ENCODE data around the gene SLC1A2.

Gene SLC1A2

GRCh38 chr11:35348898-35349687, 70.3 kb downstream of the SLC1A2 start:
- DNase-seq (ENCODE audit: low spot score), result no peak

DNA sequence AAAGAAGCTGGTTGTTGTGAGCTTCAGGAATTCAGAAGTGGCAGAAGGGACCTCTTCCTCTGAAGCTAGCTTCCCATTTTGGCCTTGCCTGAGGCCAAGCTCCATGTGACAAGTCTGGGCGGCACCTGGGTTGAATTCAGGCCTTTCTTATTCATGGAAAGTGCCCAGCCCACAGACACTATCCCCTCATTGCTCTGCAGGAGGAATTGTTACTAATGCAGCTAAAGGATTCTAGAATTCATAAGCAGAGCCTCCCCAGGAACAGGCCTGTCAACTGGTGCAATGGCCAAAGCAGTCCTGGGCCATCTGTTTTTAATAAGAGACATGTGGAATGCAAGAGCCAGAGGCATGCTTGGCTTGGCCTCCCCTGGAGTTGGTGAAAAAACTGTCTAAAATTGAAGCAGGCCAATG, 71.4 kb downstream of the SLC1A2 start:
- DNase-seq (ENCODE audit: low spot score), result no peak

DNA sequence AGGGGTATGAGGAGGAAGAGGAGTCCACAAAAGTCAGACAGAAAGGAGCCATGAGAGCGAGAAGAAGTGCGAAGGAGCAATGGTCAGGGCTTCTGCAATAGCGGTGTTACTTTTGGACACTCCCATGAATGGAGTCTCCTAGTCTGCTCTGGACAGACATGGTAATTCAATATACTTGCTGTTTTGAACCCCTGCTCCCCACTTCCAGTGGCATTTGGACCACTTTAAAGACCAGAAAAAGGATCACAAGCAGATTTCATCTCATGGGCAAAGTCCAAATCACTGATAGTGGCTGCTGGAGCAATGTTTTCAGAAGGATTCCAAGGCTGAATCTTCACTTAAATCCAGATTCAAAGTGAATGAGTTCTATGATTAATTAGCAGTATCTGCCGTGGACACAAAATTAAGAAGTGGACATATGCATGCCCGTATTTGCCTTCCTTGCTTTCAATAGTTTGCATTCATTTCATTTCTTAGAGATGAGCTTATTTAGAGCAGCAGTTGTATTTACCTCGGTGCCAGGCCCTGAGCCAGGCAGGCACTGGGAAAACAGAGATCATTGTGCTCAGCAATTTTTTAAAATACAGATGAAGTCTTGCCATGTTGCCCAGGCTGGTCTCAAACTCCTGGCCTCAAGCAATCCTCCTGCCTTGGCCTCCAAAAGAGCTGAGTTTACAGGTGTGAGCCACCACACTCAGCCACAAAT, 72.0 kb downstream of the SLC1A2 start:
- DNase-seq (ENCODE audit: low spot score), result no peak

GRCh38 chr11:35346472-35347156, 72.7 kb downstream of the SLC1A2 start:
- no peak for DNase-seq (ENCODE audit: low spot score)

DNA sequence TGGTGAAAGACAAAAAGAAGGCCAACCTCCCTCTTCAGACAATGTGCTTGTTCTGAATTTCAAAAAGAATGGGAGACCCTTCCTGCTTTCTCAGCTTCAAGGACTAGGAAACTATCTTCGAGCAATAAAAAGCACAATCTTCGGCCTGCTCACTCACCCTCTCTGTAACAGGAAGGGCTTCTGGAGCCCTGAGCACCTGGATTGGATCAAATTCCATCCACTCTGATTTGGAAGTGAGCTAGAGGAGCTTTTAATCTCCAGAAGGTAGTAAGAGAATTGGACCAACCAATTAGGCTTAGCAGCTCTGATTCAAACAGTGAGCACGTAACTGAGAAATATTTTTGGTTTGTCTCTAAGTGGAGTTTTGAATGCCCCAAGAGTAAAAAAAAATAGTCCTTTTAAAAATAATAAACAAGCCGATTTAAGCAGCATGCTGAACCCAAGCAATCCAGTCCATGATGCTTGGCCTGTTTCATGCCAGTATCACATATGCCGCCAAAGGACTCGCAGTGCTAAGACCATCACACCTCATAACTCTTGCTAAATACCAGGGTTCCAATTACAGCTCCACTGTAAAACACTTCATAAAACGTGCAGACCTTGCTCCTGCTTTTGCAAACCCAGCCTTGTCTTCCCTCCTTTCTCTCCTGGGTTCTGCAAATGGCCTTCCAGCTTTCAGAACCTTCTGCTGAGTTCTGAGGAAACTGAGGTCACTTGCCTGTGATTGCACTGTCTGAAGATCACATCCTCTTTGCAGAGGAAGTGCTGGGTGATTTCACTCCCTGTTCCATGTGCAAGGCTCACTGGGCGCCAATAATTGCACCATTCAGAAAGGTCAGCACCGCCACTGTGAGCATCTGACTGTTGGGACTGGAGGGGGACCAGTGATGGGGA, 74.4 kb downstream of the SLC1A2 start:
- DNase-seq (ENCODE audit: low spot score), result no peak

GRCh38 chr11:35343033-35343598, 76.2 kb downstream of the SLC1A2 start:
- peak; percentile 67 for DNase-seq (ENCODE audit: low spot score)

- DNase-seq (ENCODE audit: low spot score), result no peak
Measured at GRCh38 chr11:35340715-35341114, 78.6 kb downstream of the SLC1A2 start.

- no peak for DNase-seq (ENCODE audit: low spot score)
Measured at GRCh38 chr11:35340071-35340470, 79.3 kb downstream of the SLC1A2 start.

- DNase-seq (ENCODE audit: low spot score), result no peak
Measured at GRCh38 chr11:35338921-35339320, 80.4 kb downstream of the SLC1A2 start.

DNA sequence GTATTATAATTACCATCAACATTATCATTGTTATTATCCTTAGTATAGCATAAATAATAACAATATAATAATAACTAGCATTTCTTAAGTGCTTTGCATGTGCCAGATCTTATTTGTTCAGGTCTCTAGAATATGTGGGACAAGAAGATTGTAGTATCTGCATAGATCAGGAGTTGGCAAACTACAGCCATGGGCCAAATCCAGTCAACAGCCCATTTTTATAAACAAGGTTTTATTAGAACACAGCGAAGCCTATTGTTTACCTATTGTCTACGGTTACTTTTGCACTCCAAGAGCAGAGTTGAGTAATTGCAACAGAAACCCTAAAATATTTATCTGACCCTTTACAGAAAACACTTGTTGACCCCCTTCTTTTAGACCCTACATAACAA, 81.4 kb downstream of the SLC1A2 start:
- DNase-seq (ENCODE audit: low spot score), result no peak

- DNase-seq (ENCODE audit: low spot score), result peak; percentile 74
Measured at GRCh38 chr11:35337136-35337913, 82.0 kb downstream of the SLC1A2 start.

DNA sequence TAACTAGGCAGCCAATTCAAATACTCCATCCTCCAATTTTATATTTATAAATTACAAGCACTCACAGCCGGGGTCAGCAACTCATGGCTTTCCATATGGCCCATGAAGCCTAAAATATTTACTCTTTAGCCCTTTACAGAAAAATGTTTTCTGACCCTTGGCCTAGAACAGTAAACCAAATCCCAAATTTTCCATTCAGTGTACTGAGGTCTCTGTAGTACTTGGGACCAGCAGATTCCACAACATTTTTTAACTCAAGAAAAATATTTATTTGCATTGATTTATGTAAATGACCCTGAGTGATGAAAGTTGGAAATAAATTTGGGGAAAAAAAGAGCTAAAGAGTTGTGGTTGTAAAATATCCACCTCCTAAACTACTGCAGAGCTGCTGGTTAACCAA, 82.6 kb downstream of the SLC1A2 start:
- no peak for DNase-seq (ENCODE audit: low spot score)

DNA sequence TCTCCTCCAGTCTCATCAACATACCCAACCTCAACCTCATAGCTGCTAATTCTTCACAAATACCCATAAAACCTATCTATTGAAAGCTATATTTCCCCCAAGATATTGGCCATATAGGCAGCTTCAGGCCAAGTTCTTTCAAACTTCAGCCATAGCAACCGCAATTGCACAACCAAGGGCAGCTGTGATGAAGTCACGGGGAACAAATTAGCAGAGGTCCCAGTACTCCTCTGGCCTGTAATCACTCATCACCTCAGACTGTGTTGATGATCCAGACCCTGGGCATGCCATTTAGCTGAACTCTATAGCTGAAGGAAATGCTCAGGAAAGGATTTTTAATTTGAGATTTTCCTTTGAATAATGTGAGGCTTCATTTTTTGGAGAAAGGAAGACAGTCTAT, 84.1 kb downstream of the SLC1A2 start:
- no peak for DNase-seq (ENCODE audit: low spot score)

GRCh38 chr11:35334385-35335090, 84.8 kb downstream of the SLC1A2 start:
- DNase-seq (ENCODE audit: low spot score), result no peak

DNA sequence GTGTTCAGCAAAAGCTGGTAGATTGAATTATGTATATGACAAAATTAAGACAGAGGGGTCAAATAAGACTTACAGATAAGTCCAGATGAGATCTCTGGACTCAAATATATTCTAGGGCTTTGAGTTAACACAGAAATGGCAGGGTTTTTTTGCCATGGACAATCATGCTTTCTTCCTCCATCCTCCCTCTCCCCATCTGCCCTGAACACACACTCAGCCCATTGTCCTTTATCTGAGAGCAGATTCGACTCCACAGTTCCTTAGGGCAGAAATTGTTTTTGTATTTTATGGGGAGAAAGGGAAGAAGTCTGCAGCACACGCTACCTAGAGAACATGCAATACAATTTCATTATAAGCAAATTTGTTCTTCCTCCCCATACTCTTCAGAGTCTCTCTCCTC, 86.8 kb downstream of the SLC1A2 start:
- no peak for DNase-seq (ENCODE audit: low spot score)

GRCh38 chr11:35330931-35331330, 88.4 kb downstream of the SLC1A2 start:
- peak; percentile 9 for DNase-seq (ENCODE audit: low spot score)

DNA sequence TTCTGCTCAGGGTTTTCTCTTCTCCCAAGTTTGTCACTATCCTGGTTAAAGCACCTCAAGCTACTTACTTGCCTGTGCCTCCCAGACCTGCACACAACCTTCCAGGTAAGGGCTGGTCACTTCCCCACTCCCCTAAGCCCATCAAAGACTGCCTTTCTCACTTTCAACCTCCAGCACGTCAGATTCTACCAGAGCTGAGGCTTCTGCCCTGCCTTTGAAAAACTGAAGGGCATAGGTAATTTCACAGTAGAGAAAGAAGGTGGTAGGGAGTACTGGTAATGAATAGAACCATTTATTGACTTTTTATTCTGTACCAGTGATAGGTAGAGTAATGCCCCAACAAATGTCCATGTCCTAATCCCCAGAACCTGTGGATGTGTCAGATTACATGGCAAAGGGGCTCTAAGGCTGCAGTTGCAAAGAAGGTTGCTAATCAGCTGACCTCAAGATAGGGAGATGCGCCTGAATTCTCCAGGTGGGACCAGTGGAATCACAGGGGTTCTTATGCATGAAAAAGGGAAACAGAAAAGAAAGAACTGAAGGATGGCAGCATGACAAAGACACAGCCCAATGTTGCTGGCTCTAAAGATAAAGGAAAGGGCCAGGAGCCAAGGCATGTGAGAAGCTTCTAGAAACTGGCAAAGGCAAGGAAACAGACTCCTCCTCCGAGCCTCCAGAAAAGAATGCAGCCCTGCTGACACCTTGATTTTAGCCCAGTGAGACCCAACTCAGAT, 89.0 kb downstream of the SLC1A2 start:
- DNase-seq (ENCODE audit: low spot score), result no peak

- no peak for DNase-seq (ENCODE audit: low spot score)
Measured at GRCh38 chr11:35327829-35328228, 91.5 kb downstream of the SLC1A2 start.

DNA sequence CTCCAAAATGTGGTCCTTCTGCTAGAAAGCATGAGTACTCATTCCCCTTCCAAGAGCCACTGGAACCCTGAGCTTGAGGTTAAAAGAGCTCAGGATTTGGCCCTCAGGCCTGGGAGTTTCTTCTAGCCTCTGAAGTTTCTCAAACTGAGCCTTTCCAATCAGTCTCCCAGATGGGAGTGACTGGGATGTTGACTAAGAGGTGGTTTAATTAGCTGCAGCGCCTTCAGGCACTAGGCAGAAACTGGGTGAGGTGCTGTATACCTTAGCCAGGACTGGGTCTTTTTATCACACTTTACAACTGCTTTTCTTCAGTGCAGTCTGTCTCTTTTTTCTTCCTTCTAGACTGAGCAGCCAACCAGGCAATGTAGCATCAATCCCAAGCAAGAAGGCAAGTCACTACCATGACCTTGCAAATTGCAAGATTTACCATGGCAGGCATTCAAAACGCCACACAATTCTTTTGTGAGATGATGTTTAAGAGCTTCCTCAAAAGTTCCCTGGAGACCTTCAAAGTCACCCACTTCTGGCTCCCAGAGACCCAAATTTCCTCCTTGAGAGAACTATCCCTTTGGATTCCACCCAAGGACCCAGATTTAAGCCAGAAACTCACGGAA, 93.0 kb downstream of the SLC1A2 start:
- no peak for DNase-seq (ENCODE audit: low spot score)

All from activated CD4-positive, alpha-beta T cell treated with anti-CD3 and anti-CD28 coated beads, Interleukin-2, Interleukin-4, amounts not matched to agents 100 ng/mL and 50 ng/mL, durations not matched to agents 16 hours and 8 hours (primary cell).